ENCODE measurements around the gene KRT16.

DNA sequence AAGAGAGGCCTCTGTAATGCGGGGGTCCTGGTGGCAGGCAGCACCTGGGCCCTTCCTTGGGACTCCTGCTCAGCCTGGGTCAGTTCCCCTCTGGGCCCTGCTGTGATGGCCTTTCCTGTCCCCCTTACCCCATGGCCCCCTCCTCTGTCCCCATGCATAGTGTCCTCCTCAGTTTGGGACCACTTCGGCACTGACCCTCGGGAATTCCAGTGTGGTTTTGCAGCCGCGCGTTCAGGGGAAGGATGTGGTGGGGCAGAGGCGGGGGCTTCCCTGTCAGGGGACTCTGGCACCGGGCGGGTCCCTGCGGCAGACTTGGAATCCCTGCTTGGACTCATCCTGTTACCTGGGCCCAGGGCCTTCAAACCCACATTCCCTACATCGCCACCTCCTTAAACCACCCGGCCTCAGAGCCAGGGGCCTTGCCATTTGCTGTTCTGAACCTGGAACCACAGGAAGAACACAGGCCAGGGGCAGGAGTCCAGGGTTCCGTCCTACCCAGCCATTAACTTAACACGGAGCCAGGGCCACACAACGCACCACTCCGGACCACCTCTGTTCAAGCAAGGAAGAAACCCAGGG lies 44.7 kb upstream of the KRT16 start:
- TF ChIP-seq, protein P1, sequence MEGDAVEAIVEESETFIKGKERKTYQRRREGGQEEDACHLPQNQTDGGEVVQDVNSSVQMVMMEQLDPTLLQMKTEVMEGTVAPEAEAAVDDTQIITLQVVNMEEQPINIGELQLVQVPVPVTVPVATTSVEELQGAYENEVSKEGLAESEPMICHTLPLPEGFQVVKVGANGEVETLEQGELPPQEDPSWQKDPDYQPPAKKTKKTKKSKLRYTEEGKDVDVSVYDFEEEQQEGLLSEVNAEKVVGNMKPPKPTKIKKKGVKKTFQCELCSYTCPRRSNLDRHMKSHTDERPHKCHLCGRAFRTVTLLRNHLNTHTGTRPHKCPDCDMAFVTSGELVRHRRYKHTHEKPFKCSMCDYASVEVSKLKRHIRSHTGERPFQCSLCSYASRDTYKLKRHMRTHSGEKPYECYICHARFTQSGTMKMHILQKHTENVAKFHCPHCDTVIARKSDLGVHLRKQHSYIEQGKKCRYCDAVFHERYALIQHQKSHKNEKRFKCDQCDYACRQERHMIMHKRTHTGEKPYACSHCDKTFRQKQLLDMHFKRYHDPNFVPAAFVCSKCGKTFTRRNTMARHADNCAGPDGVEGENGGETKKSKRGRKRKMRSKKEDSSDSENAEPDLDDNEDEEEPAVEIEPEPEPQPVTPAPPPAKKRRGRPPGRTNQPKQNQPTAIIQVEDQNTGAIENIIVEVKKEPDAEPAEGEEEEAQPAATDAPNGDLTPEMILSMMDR (conservative IDR thresholded peaks at IDR 0.05; ENCODE audit: low read depth, low read length): no peak
- TF ChIP-seq EZH2phosphoT487 (IDR thresholded peaks at IDR 0.05; ENCODE audit: borderline replicate concordance, low read length): no peak
